HepG2 (cell line): ENCODE data around the gene UNG. TPM values are rescaled to one million over a fixed set of nuclear protein-coding genes. Genes with fewer than 3 reads are reported as not detected.

Experiments
- ATAC-seq: fragments of 200-7000 bp; cut with Tn5 transposase; 3 replicates; pipeline ENCODE4 v1.9.1; 2020; ENCODE audit warnings: mild to moderate bottlenecking, moderate library complexity
- BruUV-seq: library from RNA; stranded (reverse); fragments of 400-500 nt; replicated peaks from 2 replicates; lab custom pipeline; 2021; lab: Mats Ljungman, UMichigan
- CTCF ChIA-PET: fragments of 300-600 bp; formaldehyde crosslinking; extraction: SDS; loops from one replicate; lab custom pipeline; 2021; ENCODE audit warnings: low total read pairs, inconsistent platforms, low intra/inter-chr PET ratio; lab: Yijun Ruan, JAX
- POLR2A ChIA-PET: fragments of 350-600 bp; sonication (Branson Sonifier 250); formaldehyde crosslinking; loops from one replicate; lab custom pipeline; 2020; ENCODE audit warnings: antibody characterized with exemption, inconsistent platforms; lab: Yijun Ruan, JAX
- DNase-seq: peaks from one replicate; pipeline ENCODE4 v3.0.0-alpha.2; 2015; ENCODE audit warnings: low spot score
- FAIRE-seq: peaks from 3 replicates; lab custom pipeline; 2011; peaks lifted over from hg19 to GRCh38; lab: Jason Lieb, UNC
- H2AFZ ChIP-seq: one replicate; pipeline ENCODE4 v1.6.1; 2011; ENCODE audit warnings: low read length, inconsistent platforms
- H3K27ac ChIP-seq: fragments of 300-600 bp; 3 replicates; pipeline ENCODE4 v1.8.0; 2011; ENCODE audit warnings: mixed run types, mild to moderate bottlenecking, mixed read lengths, low read length, inconsistent platforms; ENCODE audit not compliant: insufficient read depth; ENCODE audit errors: extremely low read length
- H3K27me3 ChIP-seq, 2 experiments: fragments of 200-600 bp in 1 of 2; 2 replicates in 1 of 2; 3 replicates in 1 of 2; pipeline versions ENCODE4 v1.6.0 to v1.8.0; 2011; ENCODE audit warnings: low read length in 2 of 2, mild to moderate bottlenecking in 2 of 2, moderate library complexity in 2 of 2, inconsistent platforms in 1 of 2; ENCODE audit not compliant: insufficient read depth in 2 of 2, control insufficient read depth in 1 of 2
- H3K36me3 ChIP-seq, 2 experiments: fragments of 200-600 bp in 1 of 2; replicated peaks in 1 of 2; 2 replicates in 1 of 2; 3 replicates in 1 of 2; pipeline versions ENCODE4 v1.5.1 to v1.8.0; 2011; ENCODE audit warnings: low read length in 2 of 2, inconsistent platforms in 1 of 2; ENCODE audit not compliant: insufficient read depth in 2 of 2, control insufficient read depth in 1 of 2
- H3K4me1 ChIP-seq: 2 replicates; pipeline ENCODE4 v1.5.1; 2012; ENCODE audit warnings: low read length, inconsistent platforms; ENCODE audit not compliant: insufficient read depth
- H3K4me2 ChIP-seq: 2 replicates; pipeline ENCODE4 v1.6.0; 2011; ENCODE audit warnings: low read depth, low read length, inconsistent platforms
- H3K4me3 ChIP-seq, 3 experiments: fragments of 200-600 bp in 1 of 3; sonication (generic), shearing (Covaris generic) in 1 of 3; replicated peaks in 1 of 3; 2 replicates each; pipeline ENCODE4 v1.5.1; 2011 to 2016; ENCODE audit warnings: low read length in 3 of 3, inconsistent platforms in 2 of 3, low read depth in 2 of 3, mild to moderate bottlenecking in 2 of 3, control low read depth in 1 of 3, mixed read lengths in 1 of 3; ENCODE audit not compliant: insufficient read depth in 1 of 3
- H3K79me2 ChIP-seq: one replicate; pipeline ENCODE4 v1.6.1; 2011; ENCODE audit warnings: low read length, inconsistent platforms; ENCODE audit not compliant: insufficient read depth
- H3K9ac ChIP-seq: 2 replicates; pipeline ENCODE4 v1.6.0; 2011; ENCODE audit warnings: mild to moderate bottlenecking, low read depth, low read length, inconsistent platforms; ENCODE audit not compliant: insufficient read depth
- H3K9me3 ChIP-seq: 2 replicates; pipeline ENCODE4 v1.5.1; 2012; ENCODE audit warnings: mild to moderate bottlenecking, low read length
- H4K20me1 ChIP-seq: 2 replicates; pipeline ENCODE4 v1.6.0; 2011; ENCODE audit warnings: inconsistent platforms, mild to moderate bottlenecking, low read length, moderate library complexity; ENCODE audit not compliant: insufficient read depth
- CERS6 ChIP-seq: sonication (generic); formaldehyde crosslinking; IDR thresholded peaks from 2 replicates; pipeline ENCODE4 v1.5.0; 2020; ENCODE audit warnings: missing genetic modification reagents
- FOXA1 ChIP-seq, 2 experiments: fragments of 450-650 bp in 1 of 2; sonication (generic) in 1 of 2; formaldehyde crosslinking in 1 of 2; IDR thresholded peaks; 2 replicates each; pipeline versions ENCODE4 v1.4.0 to v1.6.1; 2016 to 2020; ENCODE audit warnings: missing genetic modification reagents in 1 of 2
- JUND ChIP-seq: sonication (generic); formaldehyde crosslinking; IDR thresholded peaks from 2 replicates; pipeline ENCODE4 v1.8.0; 2022; ENCODE audit warnings: mild to moderate bottlenecking, missing genetic modification reagents
- PRDM10 ChIP-seq: sonication (generic); formaldehyde crosslinking; IDR thresholded peaks from 2 replicates; pipeline ENCODE4 v1.4.0; 2020; ENCODE audit warnings: low read depth, missing genetic modification reagents
- SIN3A ChIP-seq: IDR thresholded peaks from 2 replicates; pipeline ENCODE4 v1.6.1; 2011; ENCODE audit warnings: low read depth, mild to moderate bottlenecking, control low read depth, low read length, borderline replicate concordance
- TBL1XR1 ChIP-seq: fragments of 150-350 bp; IDR thresholded peaks from 2 replicates; pipeline ENCODE4 v1.6.1; 2014; ENCODE audit warnings: borderline replicate concordance, low read length; ENCODE audit not compliant: partially characterized antibody
- ZBTB7B ChIP-seq: sonication (generic); formaldehyde crosslinking; IDR thresholded peaks from 2 replicates; pipeline ENCODE4 v1.4.0; 2020; ENCODE audit warnings: missing genetic modification reagents
- ZNF143 ChIP-seq: sonication (generic); formaldehyde crosslinking; IDR thresholded peaks from 2 replicates; pipeline ENCODE4 v1.4.0; 2020; ENCODE audit warnings: missing genetic modification reagents
- ZNF232 ChIP-seq: sonication (generic); formaldehyde crosslinking; IDR thresholded peaks from 2 replicates; pipeline ENCODE4 v1.4.0; 2020; ENCODE audit warnings: missing genetic modification reagents, borderline replicate concordance
- ZNF33B ChIP-seq: sonication (generic); formaldehyde crosslinking; IDR thresholded peaks from 2 replicates; pipeline ENCODE4 v1.5.1; 2020; ENCODE audit warnings: mild to moderate bottlenecking, missing genetic modification reagents
- ZNF670 ChIP-seq: sonication (generic); formaldehyde crosslinking; IDR thresholded peaks from 2 replicates; pipeline ENCODE4 v1.8.0; 2022; ENCODE audit warnings: mild to moderate bottlenecking, missing genetic modification reagents, borderline replicate concordance
- ZSCAN9 ChIP-seq: IDR thresholded peaks from 2 replicates; pipeline ENCODE4 v1.6.1; 2016; ENCODE audit warnings: borderline replicate concordance
- WGBS: methylation state at CpG from one replicate; pipeline ENCODE4 v1.1.6; 2017; ENCODE audit warnings: low lambda C conversion rate; 5-methylcytosine and 5-hydroxymethylcytosine counted together
- in situ Hi-C: cut with HindIII; loops from 2 replicates; pipeline ENCODE4 v1.10.0; 2017; ENCODE audit warnings: low pct_unique_long_range_greater_than_20kb; ENCODE audit not compliant: extremely low pct_ligation_motif_present
- intact Hi-C: fragments of 100-400 bp; cut with micrococcal nuclease; formaldehyde crosslinking; loops from one replicate; pipeline ENCODE4 v1.10.0; 2022; ENCODE audit not compliant: unreplicated experiment
- polyA plus RNA-seq, 8 experiments: library from polyadenylated mRNA; depleted of rRNA in 3 of 8; stranded (reverse) in 7 of 8; unstranded in 1 of 8; fragments of >200 nt; fragmentation: Illumina TruSeq in 4 of 8; extraction: Trizol in 4 of 8; gene quantifications; 2 replicates each; pipeline versions ENCODE4 v1.2.1 to v1.2.3, GENCODE V29; 2011 to 2016; ENCODE audit warnings: low read depth in 4 of 8, missing spikeins in 1 of 8, mixed read lengths in 1 of 8; ENCODE audit not compliant: insufficient read depth in 1 of 8
- total RNA-seq, 5 experiments: library from RNA; depleted of rRNA; stranded (reverse); fragments of >200 nt; fragmentation: Illumina TruSeq; extraction: Trizol; gene quantifications; 2 replicates each; pipeline ENCODE4 v1.2.3, GENCODE V29; 2016; ENCODE audit warnings: low read depth in 1 of 5
- TF ChIP-seq, protein P1 (sequence below): sonication (generic); formaldehyde crosslinking; IDR thresholded peaks from 2 replicates; pipeline ENCODE4 v1.5.0; 2020; ENCODE audit warnings: mild to moderate bottlenecking, missing genetic modification reagents

Gene UNG
- total and polyA plus RNA-seq, 2 of the 13 experiments (the other 11 are each of a cell fraction or from before 2014, with no cell fraction given): 23.3 to 114 TPM

DNA sequence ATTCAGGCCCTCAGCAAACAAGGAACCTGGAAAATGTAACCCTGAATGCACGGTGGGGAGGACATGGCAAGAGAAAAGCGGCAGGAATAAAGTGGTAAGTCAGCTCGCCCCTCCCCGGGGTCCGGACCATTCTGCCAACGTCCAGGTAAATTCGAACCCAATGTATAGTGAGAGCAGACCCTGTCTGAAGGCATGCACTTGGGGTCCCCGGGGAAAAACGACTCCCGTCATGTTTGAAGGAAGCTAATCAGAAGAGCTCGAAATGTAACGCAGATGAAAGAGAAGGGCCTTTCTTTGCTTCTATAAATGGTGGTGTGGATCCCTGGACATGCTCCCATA is 19.2 kb downstream of the UNG start:
- intact Hi-C loops: loop anchor here (5.0 kb wide), 2 partner anchors 36 to 131 kb away; no protein-coding TSS in a partner anchor
- CTCF ChIA-PET: no interaction called here

DNA sequence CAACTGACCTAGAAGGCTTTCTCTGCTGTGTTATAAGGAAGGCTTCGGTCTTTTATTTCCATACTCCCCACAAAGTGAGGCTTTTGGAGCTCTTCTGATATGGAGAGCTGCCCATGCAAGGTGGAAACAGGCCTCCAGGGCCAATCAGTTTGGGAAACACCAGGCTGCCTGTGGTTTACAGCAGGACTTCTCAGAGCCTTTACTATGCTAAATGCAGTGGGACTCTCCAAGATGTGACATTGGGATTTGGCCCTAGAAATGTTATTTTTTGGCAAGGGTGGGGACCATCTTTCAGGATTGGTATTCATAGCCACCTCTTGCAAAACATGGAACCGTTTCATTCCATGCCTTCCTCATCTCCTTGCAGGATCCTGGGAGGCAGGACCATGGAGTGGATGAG is 22.7 kb downstream of the UNG start:
- H3K79me2 ChIP-seq: peaks cover 1% of the 10 kb centered on the region
- no peak overlapping the region for H3K4me3 ChIP-seq
- no peak for FAIRE-seq
- no peak overlapping the region for H3K4me2 ChIP-seq
- ChIA-PET CTCF (no interaction called here), POLR2A (no interaction called here)
- no peak for DNase-seq
- WGBS: 96% methylated on average over 2 of the region's 2 CpGs
- no peak overlapping the region for H2AFZ ChIP-seq
- in situ Hi-C loops (no loop called here), intact Hi-C loops (no loop called here)
- H4K20me1 ChIP-seq: no peaks in the 10 kb centered on the region
- peaks cover 43% of the 10 kb centered on the region for H3K4me1 ChIP-seq
- no peaks in the 10 kb centered on the region for H3K9me3 ChIP-seq
- BruUV-seq: no TSS peak
- no peak for ATAC-seq
- no peak overlapping the region for H3K27ac ChIP-seq
- H3K36me3 ChIP-seq: no peaks in the 10 kb centered on the region; a peak in 1 of 5 replicates
- H3K27me3 ChIP-seq: no peaks in the 10 kb centered on the region
- no peak overlapping the region for H3K9ac ChIP-seq
- no peak for TF ChIP-seq TBL1XR1
- no peak for TF ChIP-seq PRDM10
- no peak for TF ChIP-seq JUND (CRISPR knock-in tag)
- TF ChIP-seq, protein P1, sequence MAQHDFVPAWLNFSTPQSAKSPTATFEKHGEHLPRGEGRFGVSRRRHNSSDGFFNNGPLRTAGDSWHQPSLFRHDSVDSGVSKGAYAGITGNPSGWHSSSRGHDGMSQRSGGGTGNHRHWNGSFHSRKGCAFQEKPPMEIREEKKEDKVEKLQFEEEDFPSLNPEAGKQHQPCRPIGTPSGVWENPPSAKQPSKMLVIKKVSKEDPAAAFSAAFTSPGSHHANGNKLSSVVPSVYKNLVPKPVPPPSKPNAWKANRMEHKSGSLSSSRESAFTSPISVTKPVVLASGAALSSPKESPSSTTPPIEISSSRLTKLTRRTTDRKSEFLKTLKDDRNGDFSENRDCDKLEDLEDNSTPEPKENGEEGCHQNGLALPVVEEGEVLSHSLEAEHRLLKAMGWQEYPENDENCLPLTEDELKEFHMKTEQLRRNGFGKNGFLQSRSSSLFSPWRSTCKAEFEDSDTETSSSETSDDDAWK (CRISPR knock-in tag): no peak
- no peak for TF ChIP-seq ZNF33B
- TF ChIP-seq ZSCAN9: no peak
- no peak for TF ChIP-seq ZNF143 (CRISPR knock-in tag)
- TF ChIP-seq ZNF670: no peak

More for the DNA sequence above, 19.2 kb downstream of the UNG start:
- BruUV-seq: no TSS peak
- peak overlapping the region; percentile 64 for H2AFZ ChIP-seq
- no peaks in the 10 kb centered on the region for H3K27me3 ChIP-seq
- H3K79me2 ChIP-seq: peaks cover 13% of the 10 kb centered on the region
- FAIRE-seq: no peak
- POLR2A ChIA-PET: interaction anchor here (0.9 to 3.2 kb wide), 14 partner anchors 17 to 554 kb away, joined by 3 to 22 read pairs (median 4); partner anchors contain the start of genes ISCU and SSH1
- in situ Hi-C loops: no loop called here
- DNase-seq: no peak
- WGBS: 3% methylated on average over 12 of the region's 12 CpGs
- peak overlapping the region; percentile 97 for H3K27ac ChIP-seq
- no peaks in the 10 kb centered on the region for H3K9me3 ChIP-seq
- peaks cover 76% of the 10 kb centered on the region for H3K4me1 ChIP-seq
- H3K4me3 ChIP-seq: peak overlapping the region; percentile 52 to 86 (median 65)
- H3K4me2 ChIP-seq: peak overlapping the region; percentile 93
- ATAC-seq: peak; percentile 25
- H3K9ac ChIP-seq: peak overlapping the region; percentile 80
- TF ChIP-seq ZBTB7B (CRISPR knock-in tag): 0 out of 2 replicates have a peak, but pooled peaks have one; percentile 27
- TF ChIP-seq FOXA1 (IDR thresholded peaks at IDR 0.05): no peak
- 0 out of 2 replicates have a peak, but pooled peaks have one; percentile 1 for TF ChIP-seq FOXA1 (CRISPR knock-in tag; IDR thresholded peaks at IDR 0.05)
- peak; percentile 33; the same call in 1 of the 2 replicates for TF ChIP-seq ZNF232 (CRISPR knock-in tag)
- TF ChIP-seq SIN3A: 0 out of 2 replicates have a peak, but pooled peaks have one; percentile 7
- TF ChIP-seq CERS6 (CRISPR knock-in tag): no peak
- H3K36me3 ChIP-seq: no peaks in the 10 kb centered on the region; a peak in 1 of 5 replicates
- no peaks in the 10 kb centered on the region for H4K20me1 ChIP-seq
